HG03442 (cell line): ENCODE measurements around the gene SOX13.

Experiments
- ATAC-seq: cut with Tn5 transposase; IDR thresholded peaks from one replicate; pipeline ENCODE4 v1.9.1; 2021; ENCODE audit warnings: mild to moderate bottlenecking, moderate library complexity; ENCODE audit not compliant: unreplicated experiment

SOX13 gene

DNA sequence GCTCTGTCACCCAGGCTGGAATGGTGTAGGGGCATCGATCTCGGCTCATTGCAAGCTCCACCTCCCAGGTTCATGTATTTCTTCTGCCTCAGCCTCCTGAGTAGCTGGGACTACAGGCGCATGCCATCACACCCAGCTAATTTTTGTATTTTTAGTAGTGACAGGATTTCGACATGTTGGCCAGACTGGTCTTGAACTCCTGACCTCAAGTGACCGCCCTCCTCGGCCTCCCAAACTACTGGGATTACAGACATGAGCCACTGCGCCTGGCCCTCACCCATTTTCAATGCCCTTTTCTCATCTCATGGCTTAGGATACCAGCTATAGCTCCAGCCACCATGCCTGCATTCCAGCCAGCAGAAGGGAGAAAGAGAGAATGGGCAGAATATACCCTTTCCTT, 12.9 kb upstream of the SOX13 start:
- no peak for ATAC-seq

DNA sequence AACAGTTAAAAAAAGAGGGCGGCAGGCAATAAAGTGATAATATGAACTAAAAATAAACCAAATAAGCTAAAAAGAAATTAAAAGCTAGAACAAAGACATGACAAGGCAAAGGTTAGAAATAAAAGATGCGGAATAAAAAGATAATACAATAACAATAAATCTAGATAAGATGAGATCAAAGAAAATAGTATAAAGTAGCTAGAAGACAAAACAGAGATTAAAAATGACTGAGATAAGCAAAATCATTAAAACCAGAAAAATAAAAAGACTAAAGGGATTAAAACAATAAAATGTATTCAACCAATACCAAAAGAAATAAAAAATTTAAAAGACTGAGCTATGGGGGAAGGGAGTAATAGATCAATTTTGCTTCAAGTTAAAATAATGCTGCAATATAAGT, 10.8 kb upstream of the SOX13 start:
- ATAC-seq, result no peak

DNA sequence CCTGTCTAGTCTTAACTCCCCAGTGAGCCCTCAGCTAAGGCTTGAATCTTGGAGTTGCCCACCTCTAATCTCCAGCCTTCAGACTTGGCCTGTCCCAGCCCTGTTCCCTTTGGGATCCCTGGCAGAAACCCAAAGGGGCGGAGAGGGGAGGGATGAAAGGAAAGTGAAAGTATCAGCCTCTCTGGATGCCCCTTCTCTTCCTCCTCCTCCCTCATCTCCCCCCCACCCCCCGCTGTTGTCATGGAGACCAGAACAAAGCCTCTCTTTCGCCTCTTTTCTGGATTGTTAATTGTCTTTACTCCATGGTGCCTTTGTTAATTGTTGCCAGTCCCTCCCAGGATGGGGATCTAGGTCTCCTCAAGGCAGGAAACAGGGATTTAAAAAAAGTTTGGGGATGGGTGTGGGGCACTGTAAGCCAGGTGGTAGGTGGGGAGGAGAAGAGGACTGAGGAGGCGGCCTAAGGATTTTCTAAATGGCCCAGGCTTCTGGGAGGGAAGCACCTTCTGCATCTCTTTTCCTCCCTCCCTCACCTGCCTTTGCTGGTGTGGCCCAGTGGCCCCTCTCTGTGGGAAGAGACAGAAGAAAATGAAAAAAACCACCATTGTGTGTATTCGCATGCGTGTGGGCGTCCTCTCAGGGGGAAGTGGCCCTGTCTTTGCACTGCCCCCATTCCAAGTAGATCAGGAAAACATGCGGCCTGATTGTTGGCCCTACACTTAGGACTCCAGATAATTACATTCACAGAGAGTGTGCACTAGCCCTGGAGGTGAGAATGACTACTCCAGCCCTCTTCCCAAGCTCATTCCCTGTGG, 7.5 kb upstream of the SOX13 start:
- ATAC-seq, result no peak

DNA sequence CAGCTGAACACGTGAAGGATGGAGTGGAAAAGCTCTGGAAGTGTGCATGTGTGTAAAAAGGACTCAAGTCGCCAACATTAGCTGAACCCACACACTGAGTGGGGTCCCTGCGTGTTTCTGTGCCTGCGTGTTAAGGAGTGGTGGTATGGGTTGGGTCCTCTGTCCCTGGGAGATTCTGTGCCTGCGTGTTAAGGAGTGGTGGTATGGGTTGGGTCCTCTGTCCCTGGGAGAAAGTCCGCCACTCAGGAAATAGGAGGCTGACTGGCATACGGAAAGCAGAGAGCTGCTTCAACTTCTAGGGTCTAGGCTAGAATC, 7.0 kb upstream of the SOX13 start:
- ATAC-seq, result no peak

DNA sequence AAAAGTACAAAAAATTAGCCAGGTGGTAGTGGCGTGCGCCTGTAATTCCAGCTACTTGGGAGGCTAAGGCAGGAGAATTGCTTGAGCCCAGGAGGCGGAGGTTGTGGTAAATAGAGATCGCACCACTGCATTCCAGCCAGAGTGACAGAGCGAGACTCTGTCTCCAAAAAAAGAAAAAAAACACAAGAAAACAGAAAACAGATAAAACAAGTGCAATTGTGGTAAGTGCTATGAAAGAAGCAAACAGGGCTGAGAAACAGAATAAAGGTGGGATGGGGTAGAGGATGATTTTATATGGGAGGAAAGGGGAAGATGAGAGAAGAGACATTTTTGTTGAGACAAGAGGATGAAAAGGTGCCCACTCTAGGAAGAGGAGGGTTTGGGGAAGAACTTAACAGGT, 5.0 kb upstream of the SOX13 start:
- no peak for ATAC-seq

DNA sequence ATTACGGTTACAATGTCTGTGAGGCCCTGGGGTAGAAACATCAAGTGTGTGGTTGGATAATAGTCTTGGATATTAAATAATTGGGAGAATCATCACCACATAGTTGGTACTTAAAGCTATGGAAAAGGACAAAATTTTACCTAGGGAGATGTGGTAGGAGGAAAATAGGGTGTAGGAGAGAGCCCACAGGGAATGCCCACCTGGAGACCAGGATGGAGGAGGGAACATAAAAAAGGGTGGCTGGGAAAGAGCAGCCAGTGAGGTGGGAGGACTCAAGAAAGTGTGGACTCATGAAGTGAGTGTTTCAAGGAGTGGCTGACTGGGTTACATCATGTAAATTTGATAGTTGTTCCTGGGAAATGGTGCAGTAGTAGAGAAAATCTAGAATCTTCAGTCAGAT, 3.0 kb upstream of the SOX13 start:
- ATAC-seq, result no peak

DNA sequence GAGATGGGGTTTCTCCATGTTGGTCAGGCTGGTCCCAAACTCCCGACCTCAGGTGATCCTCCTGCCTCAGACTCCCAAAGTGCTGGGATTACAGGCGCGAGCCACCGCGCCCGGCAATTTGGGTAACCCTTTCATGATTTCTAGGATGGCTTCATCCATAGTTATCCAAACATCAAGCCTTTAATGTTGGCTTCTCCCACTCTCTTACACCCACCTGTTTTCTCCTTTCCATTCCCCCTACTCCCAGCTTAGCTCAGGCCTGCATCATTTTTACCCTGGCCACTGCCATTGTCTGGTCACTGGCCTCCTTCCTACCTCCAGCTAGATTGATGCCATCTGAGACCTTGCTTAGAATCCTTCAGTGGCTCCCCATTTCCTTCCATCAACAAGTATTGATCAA, 2.0 kb upstream of the SOX13 start:
- no peak for ATAC-seq

GRCh38 chr1:204073837-204074273, 940 bp downstream of the SOX13 start:
- no peak for ATAC-seq

GRCh38 chr1:204074274-204075138, 1.6 kb downstream of the SOX13 start:
- no peak for ATAC-seq

DNA sequence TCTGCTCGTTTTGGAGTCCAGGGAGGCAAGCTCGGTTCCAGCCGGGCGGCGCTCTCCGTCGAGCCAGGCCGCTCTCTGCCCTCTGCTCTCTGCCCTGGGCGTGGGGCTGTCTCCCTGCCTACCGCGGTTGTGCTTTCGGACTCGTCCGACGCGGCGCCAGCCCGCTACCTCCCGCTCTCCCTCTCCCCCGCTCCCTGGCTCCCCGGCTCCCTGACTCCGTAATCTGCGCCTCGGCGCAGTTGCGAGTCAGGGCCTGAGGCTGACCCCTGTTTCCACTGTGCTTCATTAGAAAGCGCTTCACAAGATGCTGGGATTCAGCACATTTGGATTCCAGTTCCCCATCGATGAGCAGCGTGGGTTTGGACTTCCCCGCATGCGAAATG, 2.2 kb downstream of the SOX13 start:
- ATAC-seq, result no peak

DNA sequence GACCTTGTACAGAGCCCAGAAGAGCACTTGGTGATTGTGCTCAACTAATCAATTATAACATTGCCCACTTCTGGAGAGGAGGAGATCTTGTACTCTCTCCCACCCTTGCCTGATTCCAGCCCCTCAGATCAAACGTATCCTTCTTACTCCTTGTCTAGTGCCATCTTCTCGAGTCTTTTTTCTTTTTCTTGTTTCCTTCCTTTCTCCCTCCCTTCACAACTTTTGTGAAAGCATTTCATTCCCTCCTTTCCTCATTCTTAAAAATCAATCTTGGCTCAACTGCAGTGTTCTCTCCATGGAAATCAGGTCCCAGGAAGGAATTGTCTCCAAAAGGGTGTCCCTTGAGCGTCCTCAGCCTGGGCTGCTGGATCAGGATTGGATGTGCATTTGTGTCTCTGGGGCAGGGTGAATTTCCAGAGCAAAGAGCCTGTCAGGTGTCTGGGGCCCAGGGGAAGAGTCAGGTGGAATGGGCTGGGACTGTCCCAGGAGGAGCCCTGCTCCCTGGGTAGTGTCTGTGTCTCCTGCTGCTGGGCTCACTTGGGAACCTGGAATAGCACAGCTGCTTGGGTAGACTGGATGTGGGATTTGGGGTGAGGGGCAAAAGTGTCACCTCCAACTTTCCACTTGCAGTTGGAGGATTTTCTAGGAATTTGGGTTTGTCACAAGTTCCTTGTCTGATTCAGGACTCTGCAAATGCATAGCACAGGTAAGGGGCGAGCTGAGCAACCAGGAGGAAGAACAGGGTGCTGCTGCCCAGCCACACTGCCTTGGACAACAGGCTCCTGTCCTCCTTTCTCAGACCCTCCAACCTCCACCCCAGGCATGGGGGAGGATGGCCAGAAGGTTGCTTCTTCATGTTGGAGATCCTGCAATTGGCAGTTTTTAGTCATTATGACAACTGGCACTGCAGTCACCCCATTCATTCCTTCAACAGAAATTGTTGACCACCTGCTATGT, 3.3 kb downstream of the SOX13 start:
- no peak for ATAC-seq

GRCh38 chr1:204076891-204077290, 4.0 kb downstream of the SOX13 start:
- ATAC-seq, result no peak

- no peak for ATAC-seq
Observed at GRCh38 chr1:204077979-204078696, 5.2 kb downstream of the SOX13 start.

DNA sequence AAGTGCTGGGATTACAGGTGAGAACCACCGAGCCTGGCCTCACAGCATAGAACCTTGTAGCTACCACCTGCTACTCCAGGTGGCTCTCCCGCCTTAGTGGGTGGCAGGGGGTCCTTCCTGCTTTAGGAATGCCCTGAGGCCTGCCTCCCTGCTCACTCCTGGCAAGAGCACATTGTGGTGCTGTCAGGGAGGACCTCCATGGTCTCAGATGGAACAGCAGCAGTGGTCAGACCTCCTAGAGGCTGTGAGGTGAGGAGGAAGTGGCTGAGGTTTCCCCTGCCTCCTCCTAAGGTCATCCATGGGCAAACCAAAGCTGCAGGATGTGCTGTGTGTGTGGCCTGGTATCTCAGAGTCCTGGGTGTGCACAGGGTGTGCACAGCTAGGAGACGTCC, 6.7 kb downstream of the SOX13 start:
- ATAC-seq, result no peak

DNA sequence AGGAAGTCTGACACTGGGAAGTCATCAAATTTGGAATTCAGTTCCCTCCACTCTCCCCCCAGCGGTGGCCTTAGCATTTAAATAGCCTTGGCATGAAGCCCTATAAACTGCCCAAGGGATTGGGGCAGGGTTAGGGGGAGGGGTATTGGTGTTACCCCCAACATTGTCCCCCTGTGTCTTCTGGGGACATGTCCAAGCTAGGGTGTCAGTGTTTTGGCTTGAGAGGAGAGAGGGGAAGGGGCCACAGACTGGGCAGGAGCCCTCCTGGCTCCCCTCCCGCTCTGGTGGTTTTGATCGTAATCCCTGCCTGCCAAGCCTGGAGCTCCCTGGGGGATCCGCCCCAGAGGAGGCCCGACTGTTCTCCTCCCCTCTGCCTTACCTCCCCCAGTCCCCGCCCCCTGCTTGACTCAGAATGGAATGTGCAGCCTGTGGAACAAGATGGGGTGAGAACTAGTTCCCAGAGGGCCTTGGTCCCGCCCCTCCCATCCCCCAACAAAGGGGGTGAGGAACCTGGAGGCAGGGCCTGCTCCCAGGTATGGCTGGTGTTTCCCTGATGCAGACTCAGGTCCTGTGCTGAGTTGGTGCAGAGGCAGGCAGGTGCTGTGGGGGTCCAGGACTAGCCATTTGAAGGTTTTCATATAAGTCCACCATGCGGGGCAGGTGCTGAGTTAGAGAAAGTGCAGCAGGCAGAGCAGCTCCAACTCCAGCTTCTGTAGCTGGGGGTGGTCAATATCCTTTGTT, 7.4 kb downstream of the SOX13 start:
- no peak for ATAC-seq

GRCh38 chr1:204081164-204081790, 8.4 kb downstream of the SOX13 start:
- no peak for ATAC-seq

- no peak for ATAC-seq
Observed at GRCh38 chr1:204081791-204082513, 9.0 kb downstream of the SOX13 start.

DNA sequence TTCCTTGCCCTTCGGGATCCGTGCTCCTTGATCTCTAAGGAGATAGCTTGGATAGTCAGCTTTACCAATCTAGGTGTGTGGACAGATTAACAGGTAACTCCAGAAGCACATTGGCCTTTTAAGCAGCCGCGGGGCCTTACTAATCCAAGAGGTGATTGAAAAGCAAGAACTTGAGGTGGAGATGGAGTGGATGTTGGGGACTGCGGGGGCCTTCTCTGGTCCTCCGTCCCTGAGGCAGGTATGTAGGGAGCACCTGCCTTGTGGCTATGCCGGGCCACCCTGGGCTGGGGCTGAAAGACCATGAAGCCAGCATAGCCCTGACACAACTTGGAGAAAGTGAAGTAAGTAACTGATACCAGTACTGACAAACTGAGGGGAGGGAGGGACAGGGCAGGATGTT, 10.6 kb downstream of the SOX13 start:
- no peak for ATAC-seq

- no peak for ATAC-seq
Observed at GRCh38 chr1:204084247-204084772, 11.4 kb downstream of the SOX13 start.
